Cardiac fibroblast (primary cell): ENCODE data around the gene CARMIL1.
A peak's percentile ranks its signal among the peaks of the same experiment; 100 is the strongest.

ENCODE experiments used
- DNase-seq, 2 donors: peaks; one replicate each; pipeline versions ENCODE4 v3.0.0 to v3.0.0-alpha.2; 2010; ENCODE audit warnings: low read depth in 2 of 2
- H3K4me3 ChIP-seq, 2 donors: replicated peaks in 1 of 2; 1 replicate in 1 of 2; 2 replicates in 1 of 2; pipeline ENCODE4 v1.5.1; 2011; ENCODE audit warnings: low read depth in 2 of 2, low read length in 2 of 2, mild to moderate bottlenecking in 2 of 2, moderate library complexity in 1 of 2
- TF ChIP-seq, protein P1 (sequence below): IDR thresholded peaks from one replicate; pipeline ENCODE4 v1.5.1; 2011; ENCODE audit warnings: low read depth, mild to moderate bottlenecking, low read length, inconsistent platforms

The CARMIL1 gene

GRCh38 chr6:25620391-25620790 is 341.2 kb downstream of the CARMIL1 start:
- TF ChIP-seq, protein P1, sequence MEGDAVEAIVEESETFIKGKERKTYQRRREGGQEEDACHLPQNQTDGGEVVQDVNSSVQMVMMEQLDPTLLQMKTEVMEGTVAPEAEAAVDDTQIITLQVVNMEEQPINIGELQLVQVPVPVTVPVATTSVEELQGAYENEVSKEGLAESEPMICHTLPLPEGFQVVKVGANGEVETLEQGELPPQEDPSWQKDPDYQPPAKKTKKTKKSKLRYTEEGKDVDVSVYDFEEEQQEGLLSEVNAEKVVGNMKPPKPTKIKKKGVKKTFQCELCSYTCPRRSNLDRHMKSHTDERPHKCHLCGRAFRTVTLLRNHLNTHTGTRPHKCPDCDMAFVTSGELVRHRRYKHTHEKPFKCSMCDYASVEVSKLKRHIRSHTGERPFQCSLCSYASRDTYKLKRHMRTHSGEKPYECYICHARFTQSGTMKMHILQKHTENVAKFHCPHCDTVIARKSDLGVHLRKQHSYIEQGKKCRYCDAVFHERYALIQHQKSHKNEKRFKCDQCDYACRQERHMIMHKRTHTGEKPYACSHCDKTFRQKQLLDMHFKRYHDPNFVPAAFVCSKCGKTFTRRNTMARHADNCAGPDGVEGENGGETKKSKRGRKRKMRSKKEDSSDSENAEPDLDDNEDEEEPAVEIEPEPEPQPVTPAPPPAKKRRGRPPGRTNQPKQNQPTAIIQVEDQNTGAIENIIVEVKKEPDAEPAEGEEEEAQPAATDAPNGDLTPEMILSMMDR = no peak
- H3K4me3 ChIP-seq = no peak overlapping the region
- no peak for DNase-seq

GRCh38 chr6:25623065-25623464 is 343.9 kb downstream of the CARMIL1 start:
- TF ChIP-seq, protein P1 = no peak
- no peak for DNase-seq
- H3K4me3 ChIP-seq = no peak overlapping the region

GRCh38 chr6:25623879-25624278 is 344.7 kb downstream of the CARMIL1 start:
- TF ChIP-seq, protein P1 = no peak
- peak in 1 of 2 donors; percentile 19 for DNase-seq
- H3K4me3 ChIP-seq = no peak overlapping the region

DNA sequence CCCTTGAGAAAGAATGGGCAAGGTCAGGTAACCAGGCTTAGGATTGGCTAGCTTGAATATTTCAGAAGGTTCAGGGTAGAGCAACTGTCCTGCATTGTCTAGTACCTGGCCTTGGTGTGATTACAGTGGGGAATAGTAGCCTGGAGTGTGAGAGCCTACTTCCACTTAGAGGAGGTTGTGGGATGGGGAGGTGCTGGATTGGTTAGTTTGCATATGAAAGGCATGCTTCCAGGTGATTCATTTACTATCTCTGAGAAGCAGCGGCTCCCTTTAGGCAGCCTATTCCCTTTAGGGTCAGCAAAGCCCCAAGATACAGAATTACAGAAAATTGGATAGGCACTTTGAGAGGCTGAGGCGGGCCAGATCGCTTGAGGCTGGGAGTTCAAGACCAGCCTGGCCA is 347.8 kb downstream of the CARMIL1 start:
- TF ChIP-seq, protein P1 = no peak
- no peak overlapping the region for H3K4me3 ChIP-seq
- DNase-seq = no peak

DNA sequence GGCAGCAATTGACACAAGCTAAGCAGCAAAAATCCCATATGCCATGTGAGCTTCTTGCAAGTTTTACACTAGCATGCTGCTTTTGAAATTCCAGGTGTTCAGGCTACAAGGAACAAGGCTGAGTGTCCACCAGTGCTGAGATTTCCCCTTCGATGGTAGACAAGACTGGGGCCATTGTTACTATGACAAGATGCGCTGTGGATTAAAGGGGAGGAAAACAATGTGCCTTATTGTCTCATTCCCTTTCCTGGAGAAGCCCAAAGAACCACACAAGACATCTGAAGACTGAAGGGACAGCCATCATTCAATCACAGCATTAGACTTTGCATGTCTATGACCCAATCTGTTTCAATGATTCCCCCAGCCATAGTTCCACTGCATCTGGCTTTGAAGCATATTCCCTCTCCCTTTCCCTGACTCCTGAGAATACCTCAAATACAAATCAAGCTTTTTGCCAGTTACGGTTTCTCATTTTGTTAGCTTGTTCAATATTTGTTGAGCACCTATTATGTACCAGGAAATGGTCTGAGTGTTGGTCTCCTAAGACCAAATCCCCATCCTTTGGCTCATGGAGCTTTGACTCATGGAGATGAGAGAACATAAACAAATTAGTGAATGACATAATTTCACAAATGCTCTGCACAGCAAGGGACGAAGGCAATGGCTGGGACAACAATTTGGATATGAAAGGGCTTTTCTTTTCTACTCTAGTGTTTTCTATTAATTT is 349.5 kb downstream of the CARMIL1 start:
- TF ChIP-seq, protein P1 = no peak
- no peak overlapping the region for H3K4me3 ChIP-seq
- peak in 1 of 2 donors; percentile 16 for DNase-seq

- no peak overlapping the region for H3K4me3 ChIP-seq
- no peak for DNase-seq
- TF ChIP-seq, protein P1 = no peak
Measured at GRCh38 chr6:25629198-25629576, 350.0 kb downstream of the CARMIL1 start.
